NCI-H1105 treated with DMSO at 0.1 percent for 48 hours (cell line): ENCODE data around the gene RBM17.
"Not testable (repeated sequence)": the region's sequence is repeated elsewhere in the genome, so short reads cannot be mapped to it uniquely, and the experiment has no call there.

Source experiments
- DNase-seq: peaks from one replicate; lab custom pipeline; 2025; lab: John Stamatoyannopoulos, UW

Gene RBM17

DNA sequence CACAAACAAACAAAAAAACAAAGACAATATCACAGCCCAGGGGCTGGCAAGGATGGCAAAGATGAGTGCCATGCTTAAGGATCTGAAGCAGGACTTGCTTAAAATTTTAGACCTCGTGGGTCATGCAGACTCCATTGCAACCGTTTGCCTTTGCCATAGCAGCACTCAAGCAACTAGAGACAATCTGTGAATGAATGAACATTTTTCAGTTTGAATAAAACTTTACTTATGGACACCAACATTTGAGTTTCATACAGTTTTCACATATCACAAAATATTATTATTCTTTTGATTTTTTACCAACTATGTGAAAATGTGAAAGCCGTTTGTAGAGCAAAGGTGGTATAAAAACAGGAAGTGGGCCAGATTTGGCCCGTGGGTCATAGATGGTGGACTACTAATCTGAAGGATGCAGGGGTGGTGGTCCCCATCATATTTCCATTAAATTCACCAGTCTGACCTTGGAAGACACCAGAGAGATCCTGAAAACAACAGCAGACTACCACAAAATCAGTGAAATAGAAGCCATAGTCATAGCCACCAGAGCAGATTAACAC, 8.3 kb upstream of the RBM17 start:
- DNase-seq, result no peak

DNA sequence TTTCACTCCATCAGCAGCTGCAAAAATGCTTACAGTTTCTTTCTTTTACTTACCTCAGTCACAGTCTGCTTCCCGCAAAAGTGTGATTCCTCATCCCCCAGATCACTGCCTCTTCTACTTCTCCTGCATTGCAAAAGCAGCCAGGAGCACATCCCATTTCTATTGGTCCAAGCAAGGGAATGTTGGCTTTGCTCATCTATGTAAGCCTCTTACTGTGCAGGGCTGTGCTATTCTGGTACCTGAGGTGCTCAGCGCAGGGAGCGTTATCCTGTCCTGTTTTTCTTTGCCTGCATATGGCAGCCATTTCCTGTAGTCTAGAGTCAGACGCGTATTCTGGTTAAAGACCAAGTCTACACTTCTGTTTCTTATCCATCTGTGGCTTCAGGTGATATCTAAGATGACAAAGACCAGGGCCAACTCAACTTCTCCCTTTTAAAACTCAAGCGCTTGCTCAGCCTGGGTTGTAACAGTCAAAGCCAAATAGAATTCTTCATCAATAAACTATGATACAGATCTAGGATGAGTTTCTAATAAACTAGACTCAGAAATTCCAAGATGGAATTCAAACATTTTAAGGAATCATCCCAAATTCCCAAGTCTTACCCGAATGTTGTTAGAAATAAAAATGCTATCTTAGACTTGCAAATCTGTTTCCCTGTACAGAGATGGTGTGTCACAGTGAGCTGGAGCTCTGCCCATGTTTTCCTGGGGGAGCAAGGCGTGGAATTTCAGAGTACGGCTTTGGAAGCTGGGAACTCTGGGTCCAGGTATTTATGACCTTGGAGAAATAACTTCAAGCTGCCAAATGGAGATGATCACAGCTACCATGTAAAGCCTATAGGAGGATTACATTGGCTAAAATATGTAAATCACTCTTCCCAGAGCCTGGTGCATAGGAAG, 6.1 kb upstream of the RBM17 start:
- DNase-seq, result no peak

DNA sequence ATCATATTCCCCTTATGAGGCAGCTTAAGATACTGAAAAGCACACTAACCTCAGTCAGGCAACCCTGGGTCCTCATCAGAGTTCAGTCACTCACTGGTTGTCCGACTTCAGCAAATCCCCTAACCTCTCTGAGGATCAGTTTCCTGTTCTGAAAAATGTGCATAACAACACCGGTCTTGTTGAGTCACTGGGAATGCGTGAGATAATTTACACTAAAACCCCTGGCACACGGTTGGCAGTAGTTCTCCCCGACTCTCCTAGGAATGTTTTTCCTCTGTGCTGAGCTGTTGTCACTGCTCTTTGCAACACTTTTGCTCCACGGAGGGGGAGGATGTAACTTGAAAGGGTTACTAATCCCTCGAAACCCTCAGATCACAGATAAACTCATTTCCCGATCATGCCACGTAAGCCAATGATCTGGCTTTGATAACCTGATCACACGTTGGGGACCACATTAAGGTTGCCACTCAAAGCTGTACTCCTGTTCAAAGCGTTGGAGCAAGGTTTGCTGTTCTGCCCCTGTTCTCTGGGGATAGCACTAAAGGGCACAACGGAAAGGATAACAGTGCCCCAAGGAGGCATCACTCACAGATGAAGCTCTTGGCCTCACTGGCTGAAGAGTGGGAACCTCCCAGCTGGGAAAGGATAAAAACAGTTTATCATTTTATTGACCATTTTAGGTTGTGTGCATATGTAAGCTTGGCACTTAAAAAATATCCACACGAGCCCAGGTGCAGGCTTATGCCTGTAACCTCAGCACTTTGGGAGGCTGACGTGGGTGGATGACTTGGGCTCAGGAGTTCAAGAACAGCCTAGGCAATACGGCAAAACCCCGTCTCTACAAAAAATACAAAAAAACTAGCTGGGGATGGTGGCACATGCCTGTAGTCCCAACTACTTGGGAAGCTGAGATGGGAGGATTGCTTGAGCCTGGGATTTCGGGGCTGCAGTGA, 5.0 kb upstream of the RBM17 start:
- DNase-seq, result no peak

DNA sequence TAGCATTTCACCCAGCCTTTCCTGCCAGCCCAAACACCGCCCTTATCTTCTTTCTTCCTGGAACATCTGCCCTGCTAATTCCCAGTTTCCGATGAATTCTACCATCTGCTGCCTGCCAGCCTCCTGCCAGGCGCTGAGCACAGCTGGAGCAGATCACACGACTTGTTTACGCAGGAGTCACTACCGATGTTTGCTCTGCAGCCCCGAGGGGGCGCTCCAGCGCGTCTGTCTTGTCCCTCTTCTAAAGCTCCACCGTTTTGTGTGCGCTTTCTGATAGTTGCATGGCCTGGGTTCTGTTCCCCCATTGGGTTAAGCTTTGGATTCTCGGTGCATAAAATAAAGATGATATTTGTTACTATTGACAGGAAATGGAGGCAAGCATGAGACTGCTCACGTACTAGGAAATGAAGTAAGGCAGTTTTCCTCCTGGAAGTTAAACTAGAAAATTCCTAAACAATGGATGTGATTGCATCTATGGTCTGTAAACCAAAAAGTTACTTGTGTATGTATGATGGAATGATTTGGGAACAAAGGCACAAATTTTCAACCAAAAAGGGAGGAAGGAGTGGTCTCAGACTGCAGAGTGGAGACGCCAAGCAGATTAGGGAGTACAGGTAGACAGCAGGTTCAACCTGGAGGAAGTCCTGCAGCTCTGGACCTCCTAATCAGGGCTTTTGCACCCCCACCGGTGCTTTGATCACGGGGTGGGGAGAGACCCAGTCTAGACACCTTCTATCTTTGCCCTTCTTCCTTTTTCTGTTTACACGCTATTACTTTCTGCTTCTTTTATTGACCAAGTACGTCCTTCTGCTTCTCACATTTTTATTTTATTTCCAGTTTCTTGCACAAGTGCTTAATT, 2.2 kb upstream of the RBM17 start:
- DNase-seq, result peak; percentile 59

DNA sequence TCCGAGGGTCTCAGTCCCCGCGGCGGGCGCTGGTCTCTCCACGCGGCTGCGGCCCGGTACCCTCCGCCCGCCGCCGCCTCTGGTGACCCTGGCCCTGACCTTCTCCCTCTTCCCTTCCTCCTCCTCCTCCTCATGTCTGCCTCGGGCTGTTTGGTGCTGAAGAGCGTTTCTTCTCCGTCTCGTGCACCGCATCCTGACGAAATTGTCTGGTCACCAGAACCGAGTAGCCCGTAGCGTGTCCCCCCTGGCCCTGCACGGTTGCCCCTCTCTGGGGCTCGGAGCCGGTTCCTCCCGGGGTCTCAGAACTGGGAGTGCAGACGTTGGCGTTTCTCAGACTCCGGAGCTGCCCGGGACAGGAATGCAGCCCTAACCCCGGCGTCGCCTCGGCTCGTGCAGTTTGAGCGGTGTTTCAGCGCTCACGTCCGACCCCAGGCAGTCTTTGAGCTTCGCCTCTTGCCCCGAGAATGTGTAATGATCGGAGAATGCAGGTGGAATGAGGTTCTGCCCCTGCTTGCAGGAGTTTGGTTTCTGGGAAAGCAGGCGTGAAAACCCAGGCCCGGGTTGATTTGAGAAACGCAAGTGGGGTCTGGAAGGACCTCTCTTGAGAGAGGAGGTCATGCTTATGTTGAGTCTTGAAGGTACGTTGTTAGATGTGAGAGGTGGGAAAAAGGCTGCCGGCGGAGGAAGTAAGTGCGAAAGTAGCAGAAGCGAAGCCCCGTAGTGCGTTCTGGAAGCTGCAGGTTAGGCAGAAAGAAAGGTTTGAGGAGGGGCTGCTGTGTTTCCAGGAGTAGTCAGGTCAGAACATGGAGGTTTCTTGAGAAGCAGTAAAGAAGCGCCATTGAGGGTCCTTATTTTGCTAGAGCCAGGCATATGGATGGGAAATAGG, 743 bp downstream of the RBM17 start:
- no peak for DNase-seq

DNA sequence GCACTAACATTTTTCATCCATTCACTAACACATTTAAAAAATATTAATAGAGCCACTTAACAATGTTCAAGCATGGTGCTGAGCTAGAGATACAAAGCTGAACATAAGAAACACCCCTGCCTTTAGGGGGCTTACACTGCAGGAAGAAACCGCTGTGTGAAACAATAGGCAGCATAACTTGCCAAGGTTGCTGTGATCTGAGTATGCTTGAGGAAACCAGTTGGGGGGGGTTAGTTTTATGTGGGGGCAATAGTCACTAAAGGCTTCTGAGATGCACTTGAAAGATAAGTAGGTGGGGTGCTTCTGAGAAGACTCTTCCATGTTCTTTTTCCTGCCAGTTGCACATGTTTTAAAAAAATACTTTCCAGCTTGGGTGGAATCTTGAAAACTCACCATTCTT, 2.8 kb downstream of the RBM17 start:
- no peak for DNase-seq

DNA sequence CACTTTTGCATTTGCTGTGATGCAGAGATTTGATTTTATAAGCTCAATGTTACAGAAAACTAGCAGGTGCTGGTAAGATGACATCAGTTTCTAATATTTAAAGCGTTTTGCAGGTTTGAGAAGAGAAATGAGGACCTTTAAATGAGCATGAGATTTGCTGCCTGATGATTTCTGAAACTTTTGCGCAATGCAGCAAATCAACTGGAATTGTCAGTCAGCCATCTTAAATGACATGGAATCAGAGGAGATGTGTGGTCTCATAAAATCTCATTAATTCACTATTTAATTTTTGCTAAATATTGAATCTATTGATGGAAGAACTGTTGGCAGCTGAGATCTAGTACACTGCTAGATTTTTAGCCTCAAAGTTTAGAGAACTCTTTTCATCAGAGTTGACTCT, 3.9 kb downstream of the RBM17 start:
- no peak for DNase-seq

DNA sequence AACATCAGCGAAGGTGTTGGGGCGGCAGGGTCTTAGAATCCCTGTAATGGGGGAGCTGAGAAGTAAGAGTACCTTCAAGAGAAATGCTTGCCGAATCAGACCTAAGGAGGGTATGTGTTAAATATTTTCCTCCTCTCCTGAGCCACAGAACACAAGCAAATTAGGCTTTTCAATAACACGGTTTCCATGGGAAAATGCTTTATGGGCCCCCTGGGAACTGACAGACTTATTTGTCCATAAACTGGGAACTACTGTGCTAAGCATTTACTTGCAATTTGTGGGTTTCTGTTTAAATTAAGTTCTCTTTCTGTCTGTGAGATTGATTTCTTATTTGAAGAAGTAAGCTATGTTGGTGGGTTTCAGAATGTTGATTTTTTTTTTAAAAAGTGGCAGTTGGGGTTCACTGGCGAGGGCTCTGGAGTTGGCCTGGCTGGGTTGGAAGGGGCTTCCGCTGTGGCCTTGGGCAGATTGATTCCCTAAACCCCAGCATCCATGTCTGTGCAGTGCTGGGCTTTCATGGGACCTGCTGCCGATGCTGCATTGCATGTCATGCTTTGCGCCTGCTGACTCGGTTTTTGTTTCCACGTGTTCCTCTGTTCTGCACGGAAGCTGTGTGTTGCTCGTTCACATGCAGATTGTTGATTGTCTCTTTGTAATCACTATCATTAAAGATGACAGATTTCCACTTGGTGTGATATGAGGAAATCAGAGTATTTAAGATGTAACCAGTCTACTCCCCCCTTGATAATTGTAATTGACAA, 7.2 kb downstream of the RBM17 start:
- DNase-seq, result no peak

DNA sequence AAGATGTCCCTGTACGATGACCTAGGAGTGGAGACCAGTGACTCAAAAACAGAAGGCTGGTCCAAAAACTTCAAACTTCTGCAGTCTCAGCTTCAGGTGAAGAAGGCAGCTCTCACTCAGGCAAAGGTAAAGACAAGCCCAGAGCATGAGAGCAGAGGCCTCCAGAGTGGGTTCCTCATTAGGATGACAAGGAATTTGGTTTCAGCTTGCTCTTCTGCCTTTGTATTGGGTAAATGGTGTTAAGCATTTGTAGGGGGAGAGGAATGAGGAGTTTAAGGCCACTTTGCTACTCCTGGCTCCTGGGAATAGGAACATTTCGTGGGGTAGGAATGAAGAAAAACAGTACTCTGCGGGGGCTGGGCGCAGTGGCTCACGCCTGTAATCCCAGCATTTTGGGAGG, 8.2 kb downstream of the RBM17 start:
- no peak for DNase-seq

DNA sequence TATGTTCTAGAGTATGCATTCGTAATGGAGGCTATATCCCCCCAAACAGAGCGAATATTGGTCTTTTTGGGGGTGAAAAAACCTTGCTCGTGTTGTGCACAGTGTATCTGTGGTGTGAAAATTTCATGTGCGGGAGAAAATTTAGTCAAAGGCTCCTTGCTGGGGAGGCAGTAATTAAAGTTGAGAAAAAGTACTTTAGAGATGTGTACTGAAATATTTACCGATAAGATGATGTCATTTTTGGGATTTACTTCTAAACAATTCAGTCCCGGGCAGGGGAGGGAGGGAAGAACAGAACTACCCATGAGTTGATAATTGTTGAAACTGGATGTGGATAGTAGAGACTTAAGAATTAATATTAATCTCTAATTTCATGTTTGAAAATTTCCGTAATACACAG, 9.3 kb downstream of the RBM17 start:
- no peak for DNase-seq

DNA sequence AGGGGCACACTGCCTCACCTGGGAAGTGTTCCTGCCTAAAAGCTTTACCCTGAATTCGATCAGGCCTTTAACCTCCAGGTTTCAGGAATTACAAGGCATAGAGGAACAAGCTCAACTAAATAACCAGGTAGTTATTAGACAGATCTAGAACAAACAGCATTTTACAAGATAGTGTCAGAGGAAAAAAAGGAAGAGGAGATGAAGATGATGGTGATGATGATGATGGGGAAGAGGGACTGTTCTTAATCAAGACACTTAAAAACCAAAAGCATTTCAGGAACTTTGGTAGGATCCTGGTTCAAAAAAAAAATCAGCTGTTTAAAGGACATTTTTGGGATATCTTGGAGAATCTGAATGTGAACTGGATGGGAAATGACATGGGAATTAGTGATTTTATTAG, 11.5 kb downstream of the RBM17 start:
- DNase-seq, result no peak

DNA sequence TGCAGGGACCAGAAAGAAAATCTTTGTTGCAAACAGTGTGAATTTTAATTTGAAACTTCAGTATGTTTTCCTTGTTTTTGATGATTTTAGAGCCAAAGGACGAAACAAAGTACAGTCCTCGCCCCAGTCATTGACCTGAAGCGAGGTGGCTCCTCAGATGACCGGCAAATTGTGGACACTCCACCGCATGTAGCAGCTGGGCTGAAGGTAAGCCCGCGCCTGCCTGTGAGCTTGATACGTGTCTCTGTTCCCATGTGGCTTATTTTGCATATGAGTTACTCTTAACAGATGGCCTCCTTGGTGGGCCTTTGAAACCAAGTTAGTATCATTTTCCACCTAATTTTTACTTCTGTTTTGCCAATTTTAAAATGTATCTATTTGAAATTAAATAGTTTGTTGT, 12.3 kb downstream of the RBM17 start:
- no peak for DNase-seq

DNA sequence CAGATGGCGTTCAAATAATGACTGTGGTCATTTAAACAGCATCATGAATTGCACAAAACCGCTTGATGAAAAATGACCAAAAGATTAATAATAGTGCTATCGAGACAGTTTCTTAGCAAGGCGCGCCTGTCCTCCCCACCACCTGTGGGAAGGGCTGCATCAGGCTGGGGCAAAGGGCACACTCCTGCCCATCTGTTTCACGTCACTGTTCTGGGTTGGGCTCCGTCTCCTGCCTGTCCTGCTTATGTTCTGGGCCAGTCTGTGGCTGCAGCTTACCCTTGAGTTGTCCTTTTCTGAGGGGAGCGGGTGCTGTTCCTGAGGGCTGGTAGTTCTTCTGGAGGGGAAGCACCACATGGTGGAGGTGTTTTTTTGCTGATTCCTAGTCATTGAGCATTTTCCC, 13.3 kb downstream of the RBM17 start:
- no peak for DNase-seq

DNA sequence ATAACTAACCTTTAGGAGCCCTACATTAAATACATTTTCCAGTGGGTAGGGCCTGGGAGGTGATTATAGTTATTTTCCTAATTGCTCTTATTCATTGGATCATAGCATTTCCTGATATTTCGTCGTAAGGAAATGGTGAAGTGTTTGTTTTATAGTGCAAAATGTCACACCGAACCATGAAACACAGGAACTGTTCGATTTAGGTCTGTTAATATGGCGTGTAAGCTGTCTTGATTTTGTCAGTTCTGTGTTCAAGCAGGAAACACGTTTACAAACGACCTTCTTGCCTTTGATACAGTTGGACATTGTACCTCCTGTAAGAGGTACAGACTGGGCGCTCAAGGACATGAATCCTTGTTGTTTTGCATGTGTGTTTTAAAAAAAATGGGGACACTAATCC, 14.8 kb downstream of the RBM17 start:
- DNase-seq, result no peak

DNA sequence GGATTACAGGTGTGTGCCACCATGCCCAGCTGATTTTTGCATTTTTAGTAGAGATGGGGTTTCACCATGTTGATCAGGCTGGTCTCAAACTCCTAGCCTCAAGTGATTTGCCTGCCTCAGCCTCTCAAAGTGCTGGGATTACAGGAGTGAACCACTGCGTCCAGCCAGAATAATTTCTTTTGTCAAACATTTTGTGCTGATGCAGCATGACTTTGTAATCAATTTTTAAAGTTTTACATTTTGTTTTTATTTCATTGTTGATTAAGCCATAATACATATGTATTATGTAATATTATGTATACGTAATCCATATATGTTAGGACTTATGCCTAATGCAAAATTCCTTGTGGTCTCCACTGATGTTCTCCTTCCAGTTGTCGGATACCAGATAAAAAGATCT, 18.8 kb downstream of the RBM17 start:
- not testable (repeated sequence) for DNase-seq

DNA sequence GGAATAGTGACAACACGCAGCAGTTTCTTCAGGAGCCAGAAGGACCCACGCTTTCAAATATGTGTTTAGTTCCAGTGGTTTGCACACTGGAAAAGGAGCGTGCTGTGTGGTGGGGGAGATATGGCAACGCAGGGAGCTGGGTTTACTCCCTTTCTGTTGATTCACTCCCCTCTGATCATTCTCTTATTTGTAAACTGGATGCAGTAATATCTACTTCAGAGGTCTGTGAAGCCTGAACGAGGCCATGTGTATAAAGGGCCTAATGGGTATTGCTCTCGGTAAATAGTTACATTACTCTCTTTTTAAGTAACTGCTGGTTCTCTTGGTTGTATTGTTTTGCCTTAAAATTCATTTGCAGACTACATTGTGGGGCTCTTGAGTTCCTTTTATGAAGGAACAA, 19.2 kb downstream of the RBM17 start:
- no peak for DNase-seq

DNA sequence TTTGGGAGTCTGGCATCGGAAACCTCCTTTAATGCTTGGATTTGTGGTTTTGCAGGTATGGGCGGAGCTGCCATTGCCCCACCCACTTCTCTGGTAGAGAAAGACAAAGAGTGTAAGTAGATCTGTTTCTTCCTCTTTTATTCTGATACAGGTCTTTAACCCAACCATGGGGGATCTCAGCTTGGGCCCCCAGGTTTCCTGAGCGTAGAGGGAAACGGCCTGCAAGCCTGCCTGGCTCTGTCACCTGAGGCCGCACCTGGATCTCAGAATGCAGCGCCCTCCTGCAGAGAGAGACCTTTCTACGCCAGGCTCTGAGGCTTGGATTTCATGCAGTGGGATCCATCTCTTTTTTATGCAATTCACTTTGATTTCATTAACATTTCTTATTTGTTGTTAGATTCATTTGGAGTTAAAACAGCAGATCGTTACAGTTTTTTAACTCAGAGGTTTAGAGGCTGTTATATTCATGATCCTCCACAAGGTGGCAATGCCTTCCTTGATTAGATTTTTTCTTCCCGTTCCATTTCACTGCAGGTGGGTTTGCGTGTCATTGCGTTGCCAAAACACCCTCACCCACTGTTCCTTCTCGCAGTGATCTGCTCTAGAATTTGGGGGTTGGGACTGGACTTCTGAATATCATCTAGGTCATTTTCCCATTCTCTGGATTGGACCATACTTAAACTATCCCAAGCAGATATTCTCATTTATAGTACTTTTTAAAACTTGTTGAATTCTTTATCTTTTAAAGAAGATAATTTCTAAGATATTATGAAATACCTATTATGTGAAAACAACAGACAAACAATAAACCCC, 20.0 kb downstream of the RBM17 start:
- DNase-seq, result peak; percentile 19

DNA sequence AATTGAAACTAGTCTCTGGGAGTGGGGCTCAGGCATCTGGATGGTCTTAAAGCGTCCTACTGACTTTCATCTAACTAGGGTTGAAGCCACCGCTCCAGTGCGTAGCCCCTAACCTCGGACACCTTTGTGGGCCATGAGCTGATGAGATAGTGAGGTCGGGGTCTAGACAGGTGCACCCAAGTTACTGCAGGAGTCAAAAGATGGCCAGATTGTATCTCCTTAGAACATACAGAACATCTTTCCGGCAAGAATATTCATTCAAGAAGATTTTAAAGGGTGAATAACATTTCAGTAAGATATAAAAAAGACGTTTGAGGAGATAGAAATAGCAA, 20.6 kb downstream of the RBM17 start:
- DNase-seq, result no peak

DNA sequence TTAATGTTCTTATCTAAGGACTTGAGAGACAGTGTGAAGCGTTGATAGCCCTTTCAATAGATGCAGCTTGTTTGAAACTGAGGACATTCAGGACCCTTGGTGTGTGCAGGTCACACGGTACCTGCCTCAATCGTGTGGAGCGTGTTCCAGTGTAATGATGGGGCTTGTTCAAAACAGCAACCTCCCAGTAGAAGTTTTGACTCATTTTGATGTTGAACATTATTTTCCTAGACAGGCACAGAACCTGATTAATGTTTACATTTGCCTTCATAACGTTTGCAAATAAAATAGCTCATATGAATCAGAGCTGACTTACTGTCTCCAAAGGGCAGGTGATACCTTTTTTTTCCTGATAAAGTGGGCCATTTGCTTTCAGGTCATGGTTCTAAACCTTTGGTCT, 21.3 kb downstream of the RBM17 start:
- no peak for DNase-seq
